GM19043 (cell line): ENCODE measurements around the gene PRSS27.

Experiments
- ATAC-seq: cut with Tn5 transposase; IDR thresholded peaks from one replicate; pipeline ENCODE4 v1.9.1; 2021; ENCODE audit warnings: low read depth; ENCODE audit not compliant: unreplicated experiment

PRSS27 gene

GRCh38 chr16:2720064-2720457 lies at the start of gene PRSS27:
Gene PRSS27 (minus strand): TSS chr16:2720224. CDS start chr16:2720160, 64 bp downstream.
- ATAC-seq = no peak

GRCh38 chr16:2769675-2770056 lies 49.6 kb upstream of the PRSS27 start:
- no peak for ATAC-seq

GRCh38 chr16:2769100-2769529 lies 49.1 kb upstream of the PRSS27 start:
- no peak for ATAC-seq

- ATAC-seq = no peak
These were observed 48.5 kb upstream of the PRSS27 start for GRCh38 chr16:2768403-2769089.

GRCh38 chr16:2767891-2768290 lies 47.9 kb upstream of the PRSS27 start:
- no peak for ATAC-seq

GRCh38 chr16:2767140-2767731 lies 47.2 kb upstream of the PRSS27 start:
- ATAC-seq = no peak

- no peak for ATAC-seq
These were observed 46.6 kb upstream of the PRSS27 start for GRCh38 chr16:2766430-2767139.

- no peak for ATAC-seq
These were observed 45.7 kb upstream of the PRSS27 start for GRCh38 chr16:2765462-2766404.

GRCh38 chr16:2764718-2765117 lies 44.7 kb upstream of the PRSS27 start:
- no peak for ATAC-seq

- no peak for ATAC-seq
These were observed 43.1 kb upstream of the PRSS27 start for GRCh38 chr16:2763173-2763572.

GRCh38 chr16:2762711-2763110 lies 42.7 kb upstream of the PRSS27 start:
- ATAC-seq = no peak

- ATAC-seq = no peak
These were observed 42.0 kb upstream of the PRSS27 start for GRCh38 chr16:2761886-2762583.

GRCh38 chr16:2761472-2761871 lies 41.4 kb upstream of the PRSS27 start:
- ATAC-seq = no peak

GRCh38 chr16:2757344-2757743 lies 37.3 kb upstream of the PRSS27 start:
- ATAC-seq = no peak

GRCh38 chr16:2756288-2757015 lies 36.4 kb upstream of the PRSS27 start:
- ATAC-seq = no peak

- ATAC-seq = no peak
These were observed 35.1 kb upstream of the PRSS27 start for GRCh38 chr16:2755158-2755557.

GRCh38 chr16:2753733-2754020 lies 33.7 kb upstream of the PRSS27 start:
- ATAC-seq = no peak

GRCh38 chr16:2752850-2753732 lies 33.1 kb upstream of the PRSS27 start:
- ATAC-seq = peak; percentile 17
